Smooth muscle cell (in vitro differentiated cells): ENCODE measurements around the gene LSM6. TPM values are rescaled to one million over a fixed set of nuclear protein-coding genes. Genes with fewer than 3 reads are reported as not detected.

Source experiments
- DNase-seq: peaks from one replicate; lab custom pipeline; 2025; ENCODE audit not compliant: unreplicated experiment; lab: John Stamatoyannopoulos, UW
- H2AFZ ChIP-seq: fragments of 200-600 bp; sonication (generic); 2 replicates; pipeline ENCODE4 v1.6.0; 2016; ENCODE audit warnings: antibody characterized with exemption, low read depth, mild to moderate bottlenecking
- H3F3A ChIP-seq: fragments of 200-600 bp; sonication (generic); 2 replicates; pipeline ENCODE4 v1.6.0; 2017; ENCODE audit warnings: antibody characterized with exemption, low read depth
- H3K27ac ChIP-seq: fragments of 200-600 bp; sonication (generic); 2 replicates; pipeline ENCODE4 v1.5.1; 2016; ENCODE audit warnings: low read depth, mild to moderate bottlenecking
- H3K27me3 ChIP-seq: fragments of 200-600 bp; sonication (generic); 2 replicates; pipeline ENCODE4 v1.6.1; 2016; ENCODE audit warnings: low read depth, mild to moderate bottlenecking
- H3K36me3 ChIP-seq: fragments of 200-600 bp; sonication (generic); 2 replicates; pipeline ENCODE4 v1.5.1; 2016; ENCODE audit warnings: low read depth
- H3K4me1 ChIP-seq: fragments of 200-600 bp; sonication (generic); 2 replicates; pipeline ENCODE4 v1.5.1; 2016; ENCODE audit warnings: low read depth
- H3K4me2 ChIP-seq: fragments of 200-600 bp; sonication (generic); 2 replicates; pipeline ENCODE4 v1.6.0; 2016; ENCODE audit warnings: mild to moderate bottlenecking
- H3K4me3 ChIP-seq: fragments of 200-600 bp; sonication (generic); 2 replicates; pipeline ENCODE4 v1.5.1; 2016; ENCODE audit warnings: mild to moderate bottlenecking
- H3K79me2 ChIP-seq: fragments of 200-600 bp; sonication (generic); 2 replicates; pipeline ENCODE4 v1.6.0; 2016; ENCODE audit warnings: low read depth, mild to moderate bottlenecking
- H3K9ac ChIP-seq: fragments of 200-600 bp; sonication (generic); 2 replicates; pipeline ENCODE4 v1.6.0; 2016; ENCODE audit warnings: low read depth
- H3K9me3 ChIP-seq: fragments of 200-600 bp; sonication (generic); replicated peaks from 2 replicates; pipeline ENCODE4 v1.5.1; 2016; ENCODE audit warnings: low read depth
- H4K20me1 ChIP-seq: fragments of 200-600 bp; sonication (generic); 2 replicates; pipeline ENCODE4 v1.6.0; 2016; ENCODE audit warnings: low read depth
- WGBS: methylation state at CpG from one replicate; pipeline ENCODE4 v1.1.7; 2016; ENCODE audit warnings: low lambda C conversion rate; 5-methylcytosine and 5-hydroxymethylcytosine counted together
- polyA plus RNA-seq: library from polyadenylated mRNA; unstranded; fragments of >200 nt; fragmentation: Nextera tagmentation; extraction: Ambion mirVana; gene quantifications from 2 replicates; pipeline ENCODE4 v1.2.1, GENCODE V29; 2016
- total RNA-seq: library from RNA; depleted of rRNA; stranded (reverse); fragments of >200 nt; gene quantifications from 2 replicates; pipeline ENCODE4 v1.2.3, GENCODE V29; 2014
- TF ChIP-seq, protein P1 (sequence below): fragments of 200-600 bp; sonication (generic); IDR thresholded peaks from 2 replicates; pipeline ENCODE4 v1.5.1; 2017; ENCODE audit warnings: borderline replicate concordance, mild to moderate bottlenecking, antibody characterized with exemption; ENCODE audit not compliant: insufficient read depth, poor library complexity, severe bottlenecking

LSM6 gene
- 58.5 and 82.6 TPM in 2 replicates for total RNA-seq
- polyA plus RNA-seq = 36.9 and 37.4 TPM in 2 replicates

DNA sequence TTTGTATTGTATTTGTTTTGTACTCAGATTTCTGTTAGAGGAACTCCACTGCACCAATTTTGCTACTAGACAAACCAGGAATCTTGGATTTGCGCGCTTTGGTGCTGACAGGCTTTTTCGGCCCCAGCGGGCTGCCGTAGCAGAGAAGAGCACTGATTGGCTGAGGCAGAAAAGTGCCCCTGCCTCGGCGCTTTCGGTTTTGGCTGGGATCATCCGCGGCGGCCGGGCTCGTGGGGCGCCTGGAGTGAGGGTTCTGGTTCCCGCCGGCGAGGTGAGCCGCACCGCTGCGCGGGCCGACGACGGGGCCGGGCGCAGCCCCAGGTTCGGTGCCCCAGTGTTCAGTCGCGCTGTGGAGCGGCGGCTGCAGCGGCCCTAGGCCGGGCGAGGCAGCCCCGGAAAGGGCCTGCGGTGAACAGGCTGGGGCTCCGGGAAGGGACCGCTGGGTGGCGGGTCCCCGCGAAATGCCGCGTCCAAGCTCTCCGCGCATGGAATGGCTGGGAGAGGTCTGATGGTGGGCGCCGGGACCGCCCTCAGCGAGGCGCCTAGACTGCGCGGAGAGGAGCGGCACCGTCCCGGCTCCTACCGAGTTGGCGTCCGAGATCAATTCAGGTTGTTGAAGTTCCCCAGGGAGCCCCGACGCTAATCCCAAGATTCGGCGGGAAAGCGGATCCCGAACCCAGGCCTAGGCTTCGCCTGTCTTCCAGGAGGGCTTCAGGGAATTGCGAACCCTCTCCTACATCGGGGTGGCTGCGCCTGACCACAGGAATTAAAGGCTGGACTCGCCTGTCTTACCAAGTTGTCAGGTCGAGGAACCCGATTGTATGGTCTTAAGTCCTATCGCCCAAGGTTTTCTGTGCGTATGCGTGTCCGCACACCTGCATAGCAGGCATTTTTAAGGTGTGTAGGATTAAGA lies at the start of gene LSM6:
Gene LSM6, plus strand, starts transcription at position 178 of the 913 bp plus-strand sequence. CDS start 7,204 bp downstream, outside the sequence.
- Histone ChIP-seq H3K9ac (peak within 1 kb of the TSS; percentile 89), H3K27me3 (no peaks in the 10 kb centered on the region), H3K27ac (peak within 1 kb of the TSS; percentile 68), H4K20me1 (peaks cover 31% of the 10 kb centered on the region), H3K9me3 (no peaks in the 10 kb centered on the region), H3K4me3 (peak within 1 kb of the TSS; percentile 93), H3K4me2 (peak within 1 kb of the TSS; percentile 84), H3F3A (no peaks in the 10 kb centered on the region), H3K36me3 (no peaks in the 10 kb centered on the region), H3K79me2 (peaks cover 41% of the 10 kb centered on the region), H3K4me1 (peaks cover 10% of the 10 kb centered on the region), H2AFZ (peak within 1 kb of the TSS; percentile 93)
- WGBS = under 1% methylated on average over 75 of the region's 75 CpGs
- TF ChIP-seq, protein P1, sequence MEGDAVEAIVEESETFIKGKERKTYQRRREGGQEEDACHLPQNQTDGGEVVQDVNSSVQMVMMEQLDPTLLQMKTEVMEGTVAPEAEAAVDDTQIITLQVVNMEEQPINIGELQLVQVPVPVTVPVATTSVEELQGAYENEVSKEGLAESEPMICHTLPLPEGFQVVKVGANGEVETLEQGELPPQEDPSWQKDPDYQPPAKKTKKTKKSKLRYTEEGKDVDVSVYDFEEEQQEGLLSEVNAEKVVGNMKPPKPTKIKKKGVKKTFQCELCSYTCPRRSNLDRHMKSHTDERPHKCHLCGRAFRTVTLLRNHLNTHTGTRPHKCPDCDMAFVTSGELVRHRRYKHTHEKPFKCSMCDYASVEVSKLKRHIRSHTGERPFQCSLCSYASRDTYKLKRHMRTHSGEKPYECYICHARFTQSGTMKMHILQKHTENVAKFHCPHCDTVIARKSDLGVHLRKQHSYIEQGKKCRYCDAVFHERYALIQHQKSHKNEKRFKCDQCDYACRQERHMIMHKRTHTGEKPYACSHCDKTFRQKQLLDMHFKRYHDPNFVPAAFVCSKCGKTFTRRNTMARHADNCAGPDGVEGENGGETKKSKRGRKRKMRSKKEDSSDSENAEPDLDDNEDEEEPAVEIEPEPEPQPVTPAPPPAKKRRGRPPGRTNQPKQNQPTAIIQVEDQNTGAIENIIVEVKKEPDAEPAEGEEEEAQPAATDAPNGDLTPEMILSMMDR = no peak
- DNase-seq = peak; percentile 33

DNA sequence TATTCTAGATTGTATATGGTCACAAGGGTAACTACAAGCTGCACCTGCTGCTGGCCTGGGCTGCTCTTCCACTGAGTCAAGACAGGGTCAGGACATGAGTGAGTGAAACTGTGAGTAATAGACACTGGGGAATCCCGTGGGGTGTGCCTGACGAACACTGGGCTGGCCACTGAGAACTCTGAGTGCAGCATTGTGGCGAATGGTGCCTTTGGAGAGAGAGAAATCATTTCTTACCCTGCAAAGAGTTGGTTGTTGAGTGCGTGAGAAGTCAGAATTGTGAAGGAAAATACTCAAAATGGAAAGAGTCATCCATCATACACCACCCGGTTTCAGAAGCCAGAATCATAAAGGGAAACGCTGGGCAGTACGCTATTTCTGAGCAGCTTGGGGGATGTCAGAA lies 43.1 kb upstream of the LSM6 start:
- no peaks in the 10 kb centered on the region for H4K20me1 ChIP-seq
- H3K4me3 ChIP-seq = no peak overlapping the region
- H3K27ac ChIP-seq = no peak overlapping the region
- no peak overlapping the region for H3K4me2 ChIP-seq
- no peaks in the 10 kb centered on the region for H3K79me2 ChIP-seq
- H3K9me3 ChIP-seq = no peaks in the 10 kb centered on the region
- H3K36me3 ChIP-seq = no peaks in the 10 kb centered on the region
- H3K27me3 ChIP-seq = no peaks in the 10 kb centered on the region
- H3F3A ChIP-seq = no peaks in the 10 kb centered on the region
- no peak for DNase-seq
- H3K4me1 ChIP-seq = peaks cover 3% of the 10 kb centered on the region
- no peak overlapping the region for H3K9ac ChIP-seq
- no peak overlapping the region for H2AFZ ChIP-seq
- 89% methylated on average over 7 of the region's 7 CpGs for WGBS
- TF ChIP-seq, protein P1 = no peak

DNA sequence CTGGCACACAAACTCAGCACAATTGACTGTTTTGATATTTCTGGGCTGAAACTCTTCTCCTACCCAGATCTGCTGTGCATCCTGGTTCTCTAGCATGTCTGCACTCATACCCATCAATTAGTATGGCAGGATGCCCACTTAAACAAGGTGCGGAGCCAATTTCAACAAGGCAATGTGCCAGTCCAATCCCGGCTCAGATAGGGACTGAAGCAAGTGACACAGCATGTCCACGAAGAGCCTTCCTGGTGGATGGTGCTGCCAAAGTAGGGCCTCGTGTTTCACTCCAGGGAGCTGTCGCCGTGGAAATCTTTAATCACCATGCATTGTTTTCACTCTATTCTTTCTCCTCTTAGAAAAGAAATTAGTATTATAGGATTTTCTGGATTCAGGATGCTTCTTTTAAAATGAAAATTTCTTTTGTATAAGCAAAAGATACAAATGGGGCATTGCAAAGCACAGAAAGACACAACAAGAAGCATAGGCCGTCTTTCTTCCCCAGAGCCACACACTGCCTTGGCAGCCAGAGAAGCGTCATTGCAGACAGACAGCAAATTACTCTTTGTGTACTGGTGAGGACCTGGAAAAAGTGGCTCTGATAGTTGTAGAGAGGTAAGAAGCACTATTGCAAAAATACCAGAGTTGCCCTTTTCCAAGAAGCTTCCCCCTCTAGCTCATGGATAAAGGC lies 40.6 kb upstream of the LSM6 start:
- Histone ChIP-seq H3K9me3 (no peaks in the 10 kb centered on the region), H2AFZ (no peak overlapping the region), H3K4me1 (peaks cover 3% of the 10 kb centered on the region), H3K27ac (no peak overlapping the region), H3K4me3 (no peak overlapping the region), H3K9ac (no peak overlapping the region), H3K4me2 (no peak overlapping the region), H4K20me1 (no peaks in the 10 kb centered on the region), H3K36me3 (no peaks in the 10 kb centered on the region), H3K27me3 (no peaks in the 10 kb centered on the region), H3F3A (no peaks in the 10 kb centered on the region), H3K79me2 (no peaks in the 10 kb centered on the region)
- DNase-seq = no peak
- 90% methylated on average over 8 of the region's 8 CpGs for WGBS
- TF ChIP-seq, protein P1 = no peak
